Heart right ventricle (tissue), 16 donors: ENCODE data around the gene LRRN3. TPM values are rescaled to one million over a fixed set of nuclear protein-coding genes. Genes with fewer than 3 reads are reported as not detected.
"Not testable (repeated sequence)": the region's sequence is repeated elsewhere in the genome, so short reads cannot be mapped to it uniquely, and the experiment has no call there.

ENCODE experiments used
- ATAC-seq, 8 donors: fragments of 200-7000 bp; cut with Tn5 transposase; one replicate each; pipeline ENCODE4 v1.9.1; 2020; ENCODE audit warnings: mild to moderate bottlenecking in 8 of 8, moderate library complexity in 8 of 8, moderate number of reproducible peaks in 1 of 8
- DNase-seq, 2 donors: peaks; one replicate each; pipeline ENCODE4 v3.0.0-alpha.2; 2020
- H3K27ac ChIP-seq, 10 donors: fragments of 200-600 bp; sonication (generic) in 2 of 10; one replicate each; pipeline versions ENCODE4 v1.5.0 to v1.8.0; 2020 to 2022; ENCODE audit warnings: mild to moderate bottlenecking in 3 of 10
- H3K27me3 ChIP-seq, 7 donors: fragments of 200-600 bp; one replicate each; pipeline ENCODE4 v1.8.0; 2021 to 2022; ENCODE audit warnings: mild to moderate bottlenecking in 2 of 7
- H3K36me3 ChIP-seq, 9 donors: fragments of 200-600 bp; sonication (generic) in 1 of 9; one replicate each; pipeline versions ENCODE4 v1.5.0 to v1.8.0; 2020 to 2022; ENCODE audit warnings: mild to moderate bottlenecking in 2 of 9
- H3K4me1 ChIP-seq, 9 donors: fragments of 200-600 bp; sonication (generic) in 1 of 9; one replicate each; pipeline versions ENCODE4 v1.5.0 to v1.8.0; 2020 to 2022; ENCODE audit warnings: mild to moderate bottlenecking in 4 of 9
- H3K4me3 ChIP-seq, 10 donors: fragments of 200-600 bp; sonication (generic) in 2 of 10; one replicate each; pipeline versions ENCODE4 v1.5.0 to v1.8.0; 2020 to 2022; ENCODE audit warnings: mild to moderate bottlenecking in 7 of 10, moderate library complexity in 2 of 10
- H3K9me3 ChIP-seq, 11 donors: fragments of 200-600 bp in 10 of 11; sonication (generic) in 2 of 11; one replicate each; pipeline versions ENCODE4 v1.5.0 to v1.8.0; 2013 to 2022; ENCODE audit warnings: mild to moderate bottlenecking in 2 of 11, control low read depth in 1 of 11, moderate library complexity in 1 of 11
- WGBS, 2 donors: extraction: QIAGEN DNeasy Blood & Tissue Kit; methylation state at CpG; one replicate each; pipeline ENCODE4 v1.1.7; 2013; ENCODE audit warnings: inconsistent platforms in 1 of 2; 5-methylcytosine and 5-hydroxymethylcytosine counted together
- intact Hi-C, 10 donors: fragments of 100-400 bp; cut with DNase I; formaldehyde crosslinking; loops; one replicate each; pipeline versions ENCODE4 v1.11.1 to v1.14.2; 2022
- polyA plus RNA-seq, 2 donors: library from polyadenylated mRNA; stranded (reverse); fragments of 200-250 nt; gene quantifications; one replicate each; pipeline ENCODE4 v1.2.3, GENCODE V29; 2013
- total RNA-seq, 10 donors: library from RNA; stranded (reverse); fragmentation: NEBNext Ultra II Directional in 3 of 10; extraction: Animal tissue kit (Norgen Biotek cat#: 25700) in 3 of 10; gene quantifications; one replicate each; pipeline versions ENCODE4 v1.2.1 to v1.2.4, GENCODE V29; 2021 to 2023
- TF ChIP-seq, protein P1 (sequence below), 9 donors: fragments of 200-600 bp; sonication (generic) in 2 of 9; IDR thresholded peaks; one replicate each; pipeline versions ENCODE4 v1.5.0 to v1.8.0; 2021 to 2022; ENCODE audit warnings: antibody characterized with exemption in 9 of 9, mild to moderate bottlenecking in 5 of 9, moderate library complexity in 1 of 9
- donor health status: Arrhythmogenic right ventricular cardiomyopathy.
- donor health status: ischemic (EF 13 %, LVEDD 7.1; RV severe dilation, severe dysfunction).
- donor health status: healthy with polysubstance abuse.
- donor health status: DM: no; HTN: yes; CAD: no.
- donor health status: DM: no; HTN: no; CAD: no.
- donor health status: ischemic (EF 25% LVEDD 6.9; RV normal size, moderate dysfunction).
- donor health status: ischemic (EF 25% LVEDD 5.7; RV mildly dilated, moderate dysfunction).
- donor health status: healthy.
- donor health status: DM: yes; HTN: yes; CAD: no.
- donor health status: Ischemic cardiomyopathy.
- donor health status: ischemic (EF 35%, LVEDD 5.7; RV mildly dilated, moderate dysfunction).
- donor health status: nonischemic (EF 11% LVEDD 7.7; RV severe dilation, severe dysfunction).
- donor health status: DM: yes; HTN: yes; CAD: no.
- donor health status: PGD.
- donor health status: ischemic (EF 29% LVEDD 5.4; RV normal size, mild dysfunction).
- donor health status: nonischemic (EF 23%, LVEDD 6.1; RV moderate dilation, normal function).

The LRRN3 gene
- total and polyA plus RNA-seq, 12 donors: 0.30 to 16.4 (median 1.8) TPM

- intact Hi-C loops: no loop called here
- H3K36me3 ChIP-seq: no peaks in the 10 kb centered on the region
Measured at GRCh38 chr7:111071556-111071955, 19.4 kb upstream of the LRRN3 start.

DNA sequence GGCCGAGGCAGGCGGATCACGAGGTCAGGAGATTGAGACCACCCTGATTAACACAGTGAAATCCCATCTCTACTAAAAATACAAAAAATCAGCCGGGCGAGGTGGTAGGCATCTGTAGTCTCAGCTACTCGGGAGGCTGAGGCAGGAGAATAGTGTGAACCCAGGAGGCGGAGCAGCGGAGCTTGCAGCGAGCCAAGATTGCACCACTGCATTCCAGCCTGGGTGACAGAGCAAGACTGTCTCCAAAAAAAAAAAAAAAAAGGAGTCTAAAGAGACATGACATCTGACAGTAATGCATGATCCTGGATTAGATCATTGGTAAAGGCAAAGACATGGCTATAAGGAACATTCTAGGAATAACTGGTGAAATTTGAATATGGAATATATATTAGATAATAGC, 18.3 kb upstream of the LRRN3 start:
- H3K27me3 ChIP-seq, H3K4me3 ChIP-seq, H3K9me3 ChIP-seq, H3K36me3 ChIP-seq, ATAC-seq, DNase-seq, H3K27ac ChIP-seq, intact Hi-C loops: not testable (repeated sequence)
- 92 to 96% methylated on average over 9 of the region's 9 CpGs for WGBS, 2 donors
- peaks cover 0 to 21% (median 18%) of the 10 kb centered on the region in 9 donors for H3K4me1 ChIP-seq

More at GRCh38 chr7:111071556-111071955, 19.4 kb upstream of the LRRN3 start:
- Histone ChIP-seq H3K27me3 (no peaks in the 10 kb centered on the region), H3K27ac (no peak overlapping the region), H3K4me3 (no peak overlapping the region), H3K9me3 (no peaks in the 10 kb centered on the region), H3K4me1 (peaks cover 0 to 23% (median 18%) of the 10 kb centered on the region in 9 donors)
- TF ChIP-seq, protein P1, sequence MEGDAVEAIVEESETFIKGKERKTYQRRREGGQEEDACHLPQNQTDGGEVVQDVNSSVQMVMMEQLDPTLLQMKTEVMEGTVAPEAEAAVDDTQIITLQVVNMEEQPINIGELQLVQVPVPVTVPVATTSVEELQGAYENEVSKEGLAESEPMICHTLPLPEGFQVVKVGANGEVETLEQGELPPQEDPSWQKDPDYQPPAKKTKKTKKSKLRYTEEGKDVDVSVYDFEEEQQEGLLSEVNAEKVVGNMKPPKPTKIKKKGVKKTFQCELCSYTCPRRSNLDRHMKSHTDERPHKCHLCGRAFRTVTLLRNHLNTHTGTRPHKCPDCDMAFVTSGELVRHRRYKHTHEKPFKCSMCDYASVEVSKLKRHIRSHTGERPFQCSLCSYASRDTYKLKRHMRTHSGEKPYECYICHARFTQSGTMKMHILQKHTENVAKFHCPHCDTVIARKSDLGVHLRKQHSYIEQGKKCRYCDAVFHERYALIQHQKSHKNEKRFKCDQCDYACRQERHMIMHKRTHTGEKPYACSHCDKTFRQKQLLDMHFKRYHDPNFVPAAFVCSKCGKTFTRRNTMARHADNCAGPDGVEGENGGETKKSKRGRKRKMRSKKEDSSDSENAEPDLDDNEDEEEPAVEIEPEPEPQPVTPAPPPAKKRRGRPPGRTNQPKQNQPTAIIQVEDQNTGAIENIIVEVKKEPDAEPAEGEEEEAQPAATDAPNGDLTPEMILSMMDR (IDR thresholded peaks at IDR 0.05): no peak
- no peak for ATAC-seq
- DNase-seq: no peak

DNA sequence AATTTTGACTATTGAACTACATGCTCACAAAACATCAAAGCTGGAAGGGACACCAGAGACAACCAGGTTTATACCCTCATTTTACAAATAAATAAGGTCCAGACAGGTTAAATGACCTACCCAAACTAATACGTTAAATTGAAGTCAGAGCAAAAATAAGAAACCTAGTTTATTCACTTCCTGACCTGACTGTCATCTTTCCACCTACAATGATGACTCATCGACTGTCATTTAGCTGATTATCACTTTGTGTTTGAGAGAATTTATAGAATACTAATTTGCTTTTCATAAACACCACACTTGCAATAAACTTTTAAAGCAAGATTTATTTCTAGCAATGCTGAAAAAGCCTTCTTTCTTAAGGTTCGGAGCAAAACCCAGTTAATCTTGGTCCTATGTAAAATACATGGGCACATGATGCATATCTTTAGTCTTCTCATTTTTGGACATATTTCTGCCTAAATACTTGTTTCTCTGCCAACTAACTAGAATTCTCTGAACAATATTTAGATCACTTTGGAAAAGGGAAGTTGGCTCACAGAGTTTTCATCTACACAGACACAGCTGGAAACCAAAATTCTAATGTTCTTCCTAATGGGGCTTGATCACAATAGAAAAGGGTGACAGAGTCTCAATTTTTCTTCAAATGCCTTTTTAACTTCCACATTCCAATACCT, 16.7 kb upstream of the LRRN3 start:
- 78 to 81% methylated on average over 3 of the region's 3 CpGs for WGBS, 2 donors
- no peak overlapping the region for H3K27ac ChIP-seq
- intact Hi-C loops: no loop called here
- H3K4me1 ChIP-seq: peaks cover 0 to 18% (median 6%) of the 10 kb centered on the region in 9 donors
- no peaks in the 10 kb centered on the region for H3K36me3 ChIP-seq
- no peak overlapping the region for H3K4me3 ChIP-seq
- ATAC-seq (no peak), DNase-seq (no peak)
- no peaks in the 10 kb centered on the region for H3K27me3 ChIP-seq
- TF ChIP-seq, protein P1 (IDR thresholded peaks at IDR 0.05): no peak
- H3K9me3 ChIP-seq: no peaks in the 10 kb centered on the region

GRCh38 chr7:111074748-111075146, 16.2 kb upstream of the LRRN3 start:
- H3K27me3 ChIP-seq: no peaks in the 10 kb centered on the region
- no peak overlapping the region for H3K4me3 ChIP-seq
- peaks cover 0 to 15% (median 5%) of the 10 kb centered on the region in 9 donors for H3K4me1 ChIP-seq
- H3K36me3 ChIP-seq: no peaks in the 10 kb centered on the region
- TF ChIP-seq, protein P1 (IDR thresholded peaks at IDR 0.05): no peak
- intact Hi-C loops: no loop called here
- 69 to 72% methylated on average over 6 of the region's 6 CpGs for WGBS, 2 donors
- H3K27ac ChIP-seq: no peak overlapping the region
- DNase-seq (no peak), ATAC-seq (no peak)
- no peaks in the 10 kb centered on the region for H3K9me3 ChIP-seq

DNA sequence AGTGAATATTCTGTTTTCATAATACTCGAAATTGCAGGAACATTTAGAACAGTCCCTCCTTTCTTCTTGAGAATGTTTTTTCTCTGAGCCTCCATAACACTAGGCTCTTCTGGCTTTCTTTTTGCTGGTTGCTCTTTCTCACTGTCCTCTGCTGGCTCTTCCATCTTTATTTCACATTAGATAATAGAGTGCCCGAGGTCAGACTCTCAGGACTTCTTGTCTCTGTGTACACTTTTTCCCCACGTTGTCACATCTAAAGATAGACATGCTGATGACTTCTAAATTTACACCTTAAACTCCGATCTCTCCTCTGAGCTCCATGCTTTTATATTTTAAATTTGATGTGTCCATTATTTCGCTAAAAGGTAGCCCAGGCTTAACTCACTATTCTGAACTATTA, 15.4 kb upstream of the LRRN3 start:
- H3K4me1 ChIP-seq: peaks cover 0 to 15% (median 5%) of the 10 kb centered on the region in 9 donors
- H3K27me3 ChIP-seq: no peaks in the 10 kb centered on the region
- TF ChIP-seq, protein P1 (IDR thresholded peaks at IDR 0.05): no peak

More for the DNA sequence above, 15.4 kb upstream of the LRRN3 start:
- H3K9me3 ChIP-seq: no peaks in the 10 kb centered on the region
- H3K36me3 ChIP-seq: no peaks in the 10 kb centered on the region
- intact Hi-C loops: no loop called here
- 57 to 69% methylated on average over 5 of the region's 5 CpGs for whole genome bisulfite sequencing, 2 donors
- no peak overlapping the region for H3K4me3 ChIP-seq
- ATAC-seq: peak in 3 of 8 donors; percentile 41 to 75 (median 53)
- DNase-seq: no peak
- no peak overlapping the region for H3K27ac ChIP-seq
